HL-60/S4 (cell line): ENCODE measurements around the gene SH3PXD2A.

Experiments used
- in situ Hi-C: fragments of 300-500 bp; cut with MboI; formaldehyde crosslinking; loops from 2 replicates; pipeline ENCODE4 v1.14.3; 2022; ENCODE audit warnings: low sequenced_read_pairs

The SH3PXD2A gene

DNA sequence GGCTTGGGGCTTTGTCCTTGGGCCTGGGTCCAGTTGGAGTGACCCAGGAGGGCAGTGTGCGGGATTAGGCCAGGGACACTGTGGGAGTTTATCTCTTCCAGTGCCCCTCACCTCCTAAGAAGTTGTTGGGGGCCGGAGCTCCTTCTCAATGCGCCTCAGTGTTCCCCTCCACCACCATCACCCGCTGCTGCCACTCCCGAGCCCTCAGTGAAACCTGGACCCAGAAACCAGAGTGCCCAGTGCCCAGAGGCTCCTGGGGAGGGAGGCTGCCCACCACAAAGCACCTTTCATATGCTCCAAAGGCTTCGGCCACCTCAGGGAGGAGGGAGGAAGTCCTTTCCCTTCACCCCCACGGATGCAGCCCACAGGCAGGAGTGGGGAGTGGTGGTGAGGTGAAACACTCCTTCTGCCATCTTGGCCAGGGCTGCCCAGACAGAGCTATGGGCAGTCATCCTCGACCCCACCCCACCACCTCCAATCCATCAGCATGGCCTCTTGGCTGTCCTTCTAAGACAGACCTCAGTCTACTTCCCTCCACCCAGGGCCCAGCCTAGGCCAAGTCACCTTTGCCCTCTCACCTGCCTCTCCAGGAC lies 99.0 kb downstream of the SH3PXD2A start:
- in situ Hi-C loops = no loop called here

DNA sequence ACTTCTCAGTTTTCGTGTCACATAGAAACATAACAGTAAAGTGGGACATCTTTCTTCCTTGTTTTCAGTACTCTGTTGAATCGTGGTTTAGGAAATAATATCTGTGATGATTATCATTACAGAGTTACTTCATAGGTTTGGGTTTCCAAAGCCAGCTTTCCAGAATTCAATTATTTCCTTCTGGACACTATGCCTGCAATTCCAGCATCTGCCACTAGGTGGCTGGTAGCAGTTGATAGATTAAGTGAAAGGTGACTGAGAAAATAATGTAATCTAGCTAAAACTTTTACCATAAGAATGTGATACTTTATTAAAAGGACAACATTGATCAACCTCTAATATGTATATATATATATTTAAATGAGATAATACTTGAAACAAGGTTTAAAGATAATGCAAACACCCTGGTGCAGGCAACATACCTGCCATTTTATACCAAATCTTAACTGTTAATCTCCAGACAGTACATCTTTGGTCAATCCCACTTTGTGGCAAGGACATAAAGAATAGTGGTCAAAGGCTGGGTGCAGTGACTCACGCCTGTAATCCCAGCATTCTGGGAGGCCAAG lies 102.6 kb downstream of the SH3PXD2A start:
- in situ Hi-C loops = no loop called here

DNA sequence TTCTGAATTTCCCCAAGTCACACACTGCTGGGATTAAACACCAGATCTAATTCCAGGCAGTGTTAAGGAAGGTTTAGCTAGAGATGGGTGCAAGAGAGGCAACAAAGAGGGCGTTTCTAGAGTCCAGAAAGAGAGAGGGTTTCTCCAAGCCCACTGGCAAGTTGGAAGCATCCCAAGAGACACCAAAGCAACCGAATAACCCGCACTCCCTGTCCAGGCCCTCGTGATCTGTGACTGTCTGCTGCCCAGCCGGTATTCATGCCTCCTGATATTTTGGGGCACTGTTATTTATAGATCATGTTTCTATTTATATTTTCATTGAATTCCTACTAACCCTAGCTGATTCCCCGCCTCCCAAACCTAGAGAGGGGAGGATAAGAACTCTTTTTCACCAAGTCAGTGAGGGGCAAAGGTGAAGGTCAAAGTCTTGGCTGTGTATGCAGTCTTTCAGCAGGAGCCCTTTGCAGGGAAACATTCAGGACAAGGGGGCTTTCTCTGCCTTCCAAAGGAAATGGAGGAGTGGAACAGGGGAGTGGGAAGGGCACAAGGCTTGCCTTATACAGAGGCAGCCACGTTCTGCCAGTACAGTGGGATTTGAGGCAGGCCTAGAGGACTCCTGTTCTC lies 103.6 kb downstream of the SH3PXD2A start:
- in situ Hi-C loops = no loop called here

DNA sequence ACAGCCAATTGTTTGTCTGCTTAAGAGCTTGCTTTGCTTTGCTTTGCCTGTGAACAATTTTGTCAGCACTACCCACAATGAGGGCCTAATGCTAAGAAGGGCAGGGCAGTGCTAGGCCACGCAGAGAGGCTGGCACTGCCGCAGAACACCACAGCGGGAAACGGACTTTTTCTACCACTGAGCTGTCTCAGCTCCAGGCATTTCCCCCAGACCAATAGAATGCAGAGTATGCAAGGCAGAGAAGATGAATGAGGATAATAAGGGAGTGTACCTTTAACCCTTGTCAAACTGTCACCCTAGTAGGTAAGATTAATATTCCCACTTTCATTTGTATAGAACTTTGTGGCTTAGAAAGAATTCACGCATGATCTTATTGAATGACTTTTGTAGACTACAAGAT lies 104.5 kb downstream of the SH3PXD2A start:
- in situ Hi-C loops = no loop called here

DNA sequence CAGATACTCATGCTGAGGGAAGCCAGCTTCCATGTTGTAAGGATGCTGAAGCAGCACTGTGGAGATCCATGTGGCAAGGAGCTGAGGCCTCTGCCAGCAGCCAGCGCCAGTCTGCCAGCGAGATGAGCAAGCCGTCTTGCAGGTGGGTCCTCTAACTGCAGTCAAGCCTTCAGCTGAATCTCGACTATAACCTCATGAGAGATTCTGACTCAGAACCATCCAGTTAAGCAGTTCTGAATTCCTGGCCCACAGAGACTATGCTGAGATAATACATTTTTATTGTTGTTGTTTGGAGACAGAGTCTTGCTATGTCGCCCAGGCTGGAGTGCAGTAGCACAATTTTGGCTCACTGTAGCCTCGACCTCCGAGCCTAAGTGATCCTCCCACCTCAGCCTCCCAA lies 105.6 kb downstream of the SH3PXD2A start:
- in situ Hi-C loops = no loop called here

DNA sequence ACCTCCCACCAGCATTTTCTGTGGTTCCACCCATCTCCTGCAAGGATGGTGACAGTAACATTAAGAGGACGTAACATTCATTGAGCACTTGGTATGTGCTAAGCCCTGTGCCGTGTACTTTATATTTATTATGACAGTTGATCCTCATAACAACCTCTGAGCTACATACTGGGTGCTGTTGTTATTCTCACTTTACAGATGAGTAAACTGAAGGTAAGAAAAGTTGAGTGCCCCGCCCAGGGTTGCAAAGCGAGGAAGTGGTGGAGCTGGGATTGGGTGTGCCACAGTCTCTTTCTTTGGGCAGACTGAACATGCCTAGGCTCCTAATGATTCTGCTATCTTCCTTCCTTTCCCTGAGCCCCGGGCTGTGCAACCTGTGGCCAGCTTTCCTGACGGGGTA lies 107.4 kb downstream of the SH3PXD2A start:
- in situ Hi-C loops = no loop called here

DNA sequence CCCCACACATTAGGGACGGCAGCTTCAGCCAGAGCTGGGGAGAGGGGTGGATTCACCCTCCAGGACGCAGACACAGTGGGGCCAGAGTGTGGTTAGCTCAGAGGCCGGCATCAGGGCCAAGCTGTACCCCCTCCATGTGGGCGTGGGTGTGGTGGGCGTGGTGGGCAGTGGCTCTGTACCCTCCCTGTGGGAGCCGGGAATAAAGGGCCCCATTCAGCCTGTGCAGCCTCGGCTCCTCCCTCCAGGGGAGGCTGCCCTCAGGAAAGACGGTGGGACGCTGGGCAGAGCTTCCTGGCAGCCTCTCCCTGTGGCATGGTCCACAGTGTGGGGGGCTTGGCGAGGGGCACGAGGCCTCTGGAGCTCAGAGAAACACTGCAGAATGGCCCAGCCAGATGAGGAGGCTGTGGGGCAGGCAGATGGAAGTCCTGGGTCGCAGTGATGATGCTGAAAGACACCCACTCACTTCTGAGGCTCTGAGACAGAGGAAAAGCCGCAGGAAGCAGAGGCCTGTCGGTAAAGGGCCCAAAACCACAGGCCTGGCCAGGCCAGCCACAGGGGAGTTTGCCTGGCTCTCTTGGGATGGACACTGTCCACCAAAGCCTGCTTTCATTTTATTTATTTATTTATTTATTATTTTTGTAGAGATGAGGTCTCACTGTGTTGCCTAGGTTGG lies 108.0 kb downstream of the SH3PXD2A start:
- in situ Hi-C loops = no loop called here

DNA sequence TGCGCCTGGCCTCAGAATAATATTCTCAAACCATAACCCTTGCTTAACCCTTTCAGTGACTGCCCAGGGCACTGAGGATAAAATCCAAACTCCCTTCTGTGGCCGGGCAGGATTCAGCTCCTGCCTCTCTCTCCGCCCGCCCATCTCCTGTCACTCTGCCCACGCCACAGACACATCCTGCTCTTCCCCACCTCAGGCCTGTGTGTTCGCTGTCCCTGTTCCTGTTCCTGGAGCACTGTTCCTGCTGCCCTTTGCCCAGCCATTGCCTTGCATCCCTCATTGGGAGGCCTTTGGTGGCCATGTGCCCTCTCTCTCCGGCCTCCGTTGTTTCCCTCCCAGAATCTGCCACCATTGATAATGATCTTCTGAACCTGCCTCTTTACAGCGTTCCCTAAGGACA lies 108.8 kb downstream of the SH3PXD2A start:
- in situ Hi-C loops = no loop called here

DNA sequence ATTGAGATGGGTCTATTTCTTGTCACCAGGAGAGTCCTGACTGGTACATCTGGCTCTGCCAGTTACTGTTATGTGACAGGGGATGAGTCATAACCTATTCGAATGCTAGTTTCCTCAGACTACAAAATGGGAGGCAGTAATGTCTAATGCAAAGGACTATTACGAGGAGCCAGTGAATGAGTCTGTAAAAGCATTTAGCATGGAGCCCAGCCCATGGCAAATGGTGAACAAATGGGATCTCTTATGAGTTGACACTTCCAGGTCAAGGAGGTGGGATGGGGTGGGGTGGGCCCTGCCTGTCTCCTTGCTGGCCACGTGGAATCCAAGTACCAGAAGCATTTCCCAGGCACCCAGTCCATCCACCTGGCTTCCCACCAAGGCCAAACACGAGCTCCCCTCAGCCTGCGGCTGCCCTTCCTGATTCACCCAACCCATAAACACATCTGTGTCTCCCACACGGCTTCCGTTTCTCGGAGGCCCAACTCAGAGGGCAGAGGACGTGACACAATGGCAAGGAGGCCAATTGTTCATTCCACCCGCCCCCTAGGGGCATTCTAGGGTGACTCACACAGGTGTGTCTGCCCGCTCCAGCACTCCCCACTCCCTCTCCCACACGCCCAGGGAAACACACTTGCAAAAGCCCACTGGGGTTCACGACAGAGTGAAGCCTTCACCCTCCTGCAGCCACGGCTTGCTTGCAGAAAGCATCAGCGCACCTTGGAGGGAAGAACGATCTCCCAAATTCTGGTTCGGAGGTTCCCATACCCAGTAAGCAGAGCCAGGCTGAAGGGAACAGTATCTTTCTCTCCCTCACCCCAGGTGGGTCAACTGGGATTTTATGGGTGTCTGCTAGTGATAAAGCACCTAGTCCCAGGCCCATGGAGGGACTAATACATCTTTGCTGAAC lies 109.8 kb downstream of the SH3PXD2A start:
- in situ Hi-C loops = no loop called here

DNA sequence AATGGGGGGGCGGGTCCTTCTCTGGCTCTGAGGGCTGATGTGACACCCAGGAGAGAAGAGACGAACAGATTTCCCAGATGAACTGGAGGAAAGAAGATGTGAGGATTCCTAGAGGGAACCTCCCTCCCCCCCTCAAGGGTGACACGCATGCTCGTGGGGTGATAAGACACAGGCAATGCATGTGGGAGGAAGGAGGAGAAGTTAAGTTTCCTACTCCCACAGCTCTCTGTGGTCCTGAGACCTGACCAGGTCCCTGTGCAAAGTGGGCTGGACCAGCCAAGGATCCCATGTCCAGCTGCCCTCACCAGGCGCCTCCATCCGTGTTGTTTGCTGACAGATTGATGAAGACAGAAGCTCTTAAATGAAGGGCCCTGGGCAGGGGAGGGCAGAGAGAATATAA lies 112.6 kb downstream of the SH3PXD2A start:
- in situ Hi-C loops = no loop called here

DNA sequence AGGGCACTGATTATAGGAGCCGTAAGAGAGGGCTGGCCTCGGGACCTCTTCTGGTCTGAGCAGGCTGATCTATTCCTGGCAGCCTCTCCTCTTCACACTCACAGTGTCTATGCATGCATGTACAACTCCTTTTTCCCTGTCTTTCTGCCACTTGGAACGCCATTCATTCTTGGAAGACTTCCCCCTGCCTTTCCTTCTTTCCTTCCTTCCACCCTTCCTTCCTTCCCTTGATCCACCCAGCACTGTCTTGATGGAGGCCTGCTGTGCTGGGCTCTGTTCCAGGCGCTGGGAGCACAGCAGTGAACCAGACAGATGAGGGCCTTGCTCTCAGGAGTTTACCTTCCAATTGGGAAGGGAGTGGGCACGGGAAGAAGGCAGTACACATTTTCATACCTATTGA lies 114.8 kb downstream of the SH3PXD2A start:
- in situ Hi-C loops = no loop called here

DNA sequence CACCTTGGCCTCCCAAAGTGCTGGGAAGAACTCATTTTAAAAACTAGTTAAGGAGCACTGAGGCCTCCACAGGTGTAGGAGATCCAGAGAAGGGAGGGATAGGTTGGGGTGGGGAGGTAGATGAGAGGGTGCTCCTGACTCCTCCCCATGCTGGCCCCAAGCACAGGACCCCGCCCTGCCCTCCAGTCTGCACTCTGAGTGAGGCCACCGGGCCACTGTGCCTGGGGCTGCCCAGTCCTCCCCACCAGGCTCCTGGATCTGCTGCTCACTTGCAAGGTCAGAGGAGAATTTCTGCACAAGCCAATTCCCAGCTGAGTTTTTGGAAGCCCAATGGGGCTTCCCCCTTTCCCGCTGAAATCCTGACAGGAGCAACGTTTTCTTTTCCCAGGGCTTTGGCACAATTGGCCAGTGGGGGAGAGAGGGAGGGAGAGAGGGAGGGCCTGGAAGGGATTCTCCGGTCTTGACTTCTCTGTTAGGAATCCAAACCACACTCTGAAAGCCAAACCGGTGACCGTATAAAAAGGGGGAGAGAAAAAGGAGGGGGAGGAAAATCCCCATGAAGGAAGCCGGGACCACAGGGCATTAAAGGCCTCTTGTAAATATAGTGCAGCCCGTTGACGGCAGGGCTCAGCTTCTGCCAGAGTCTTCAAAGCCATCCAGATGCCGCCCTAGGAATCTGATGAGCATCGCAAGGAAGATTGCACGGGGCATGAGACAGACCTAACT lies 116.2 kb downstream of the SH3PXD2A start:
- in situ Hi-C loops = no loop called here

DNA sequence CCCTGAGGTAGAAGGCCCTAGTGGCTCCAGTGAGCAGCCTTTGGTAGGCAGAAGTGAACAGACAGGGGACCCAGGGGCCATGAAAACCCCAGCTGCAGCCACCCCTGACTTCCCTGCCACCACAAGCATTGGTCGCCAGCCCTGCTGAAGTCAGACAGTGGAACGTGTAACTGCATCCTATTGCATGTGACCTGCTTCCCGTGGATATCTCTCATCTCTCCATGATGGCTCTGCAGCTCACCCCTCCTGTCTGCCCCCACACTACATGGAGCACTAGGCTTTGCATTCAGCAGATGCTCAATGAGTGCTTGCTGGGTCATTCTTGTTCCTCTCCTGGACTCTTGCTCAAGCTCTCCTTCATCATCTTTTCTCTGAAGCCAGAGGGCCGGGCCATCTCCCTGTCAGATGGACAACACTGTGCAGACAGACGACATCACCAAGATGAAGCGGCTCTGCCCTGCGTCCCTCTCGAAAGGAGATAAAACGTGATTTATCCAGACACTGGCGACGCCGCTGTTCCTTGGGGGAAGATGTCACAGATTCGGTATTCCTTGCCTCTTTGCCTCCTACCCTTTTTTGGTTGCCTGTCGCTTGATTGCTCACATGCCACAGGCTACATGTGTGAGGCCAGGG lies 117.5 kb downstream of the SH3PXD2A start:
- in situ Hi-C loops = no loop called here

DNA sequence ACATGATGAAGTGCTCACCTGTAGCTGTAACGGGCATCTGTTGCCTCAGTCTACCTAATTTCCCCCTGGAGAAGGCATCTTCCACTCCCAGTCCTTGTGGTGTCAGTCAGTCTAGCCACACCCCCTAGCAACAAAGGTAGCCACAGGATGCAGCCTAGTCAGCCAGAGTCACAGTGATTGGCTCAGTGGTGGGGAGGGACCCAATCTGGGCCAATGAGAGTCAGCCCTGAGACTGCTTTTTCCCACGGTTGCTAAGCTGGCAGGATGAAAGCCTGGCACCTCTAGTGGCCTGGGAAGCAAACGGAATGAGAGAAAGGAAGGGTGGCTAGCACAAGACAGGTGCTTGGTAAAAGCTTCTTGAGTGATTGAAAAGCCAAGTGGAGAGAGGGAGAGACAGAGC lies 118.6 kb downstream of the SH3PXD2A start:
- in situ Hi-C loops = no loop called here

DNA sequence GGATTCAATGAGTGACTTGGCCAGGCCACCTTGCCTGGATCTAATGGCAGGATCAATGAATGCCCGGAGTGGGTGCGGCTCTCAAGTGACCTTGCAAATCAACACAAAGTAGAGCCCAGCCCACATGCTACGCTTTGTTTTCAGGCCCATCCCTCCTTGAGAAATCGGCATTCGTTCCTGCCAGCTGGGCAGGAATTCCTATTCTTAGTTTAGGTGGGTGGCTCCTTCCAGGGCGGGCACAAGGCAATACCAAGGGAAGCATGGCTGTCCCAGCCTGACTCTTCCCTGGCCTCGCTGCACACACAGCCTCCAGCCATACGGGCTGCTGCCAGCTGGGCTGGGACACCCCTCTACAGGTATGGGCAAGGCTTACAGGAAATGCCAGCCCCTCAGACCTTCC lies 119.3 kb downstream of the SH3PXD2A start:
- in situ Hi-C loops = no loop called here

DNA sequence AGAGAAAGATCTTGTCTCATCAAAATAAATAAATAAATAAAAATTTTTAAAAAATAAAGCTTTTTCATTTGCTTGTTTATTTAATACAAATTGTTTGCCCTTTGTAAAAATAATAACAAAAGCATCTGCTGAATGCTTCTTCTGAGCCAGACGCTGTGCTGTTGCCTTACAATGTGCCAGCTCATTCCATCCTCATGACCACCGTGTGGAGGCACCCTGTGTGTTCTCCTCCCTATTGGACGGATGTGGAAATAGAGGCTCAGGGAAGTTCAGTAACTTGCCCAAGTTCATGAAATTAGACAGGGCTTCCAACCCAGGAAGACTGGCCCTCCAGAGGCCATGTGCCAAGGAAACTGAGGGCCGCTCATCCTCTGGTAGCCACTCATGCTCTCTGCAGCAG lies 120.6 kb downstream of the SH3PXD2A start:
- in situ Hi-C loops = no loop called here

DNA sequence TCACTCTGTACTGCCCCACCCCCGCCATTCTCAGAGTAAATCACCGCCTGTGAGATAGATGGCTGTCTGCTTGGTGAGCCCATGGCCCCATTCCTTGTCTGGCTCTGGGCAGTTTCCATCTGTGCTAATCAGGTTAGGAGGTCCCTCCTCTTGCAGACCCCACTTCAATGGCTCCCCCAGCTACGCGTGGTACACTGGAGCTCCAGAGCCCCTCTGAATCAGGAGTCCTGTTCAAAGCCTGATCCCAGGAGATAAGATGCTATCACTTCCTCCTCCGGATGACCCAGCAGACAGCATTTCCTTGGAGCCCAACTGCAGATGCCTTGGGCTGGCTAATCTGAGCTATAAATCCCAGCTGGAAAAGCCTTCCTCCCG lies 122.3 kb downstream of the SH3PXD2A start:
- in situ Hi-C loops = no loop called here

DNA sequence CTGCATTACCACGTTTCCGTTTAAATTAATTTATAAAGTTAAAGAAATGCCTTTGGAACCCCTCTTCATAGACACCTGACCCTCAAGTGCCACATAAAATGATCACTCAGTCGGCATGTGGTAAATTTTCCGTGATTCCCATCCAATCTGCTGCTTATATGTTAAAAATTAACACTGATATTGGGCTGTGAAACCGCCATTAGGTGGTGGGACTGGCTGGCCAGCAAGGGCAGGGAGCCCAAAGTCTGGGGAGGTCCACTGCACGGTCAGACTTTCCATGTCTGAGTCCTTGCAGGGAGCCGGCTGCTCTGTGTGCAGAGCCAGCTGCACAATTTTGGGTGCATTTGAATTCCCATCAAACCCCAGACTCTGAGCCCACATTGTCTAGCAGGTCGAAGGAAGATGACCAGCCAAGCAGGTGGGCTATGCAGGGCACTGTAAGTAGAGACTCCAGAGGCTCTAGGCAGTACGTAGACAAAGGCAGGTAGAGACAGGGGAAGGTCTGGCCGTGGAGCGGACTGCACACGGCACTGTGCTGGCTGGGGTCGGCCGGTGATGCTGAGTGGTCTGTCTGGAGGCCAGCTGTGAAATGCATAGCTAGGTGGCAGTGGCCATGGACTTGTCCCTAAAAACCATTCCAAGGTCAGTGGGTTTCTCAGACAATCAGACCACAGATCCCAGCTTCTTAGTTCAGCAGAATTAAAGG lies 122.9 kb downstream of the SH3PXD2A start:
- in situ Hi-C loops = no loop called here

DNA sequence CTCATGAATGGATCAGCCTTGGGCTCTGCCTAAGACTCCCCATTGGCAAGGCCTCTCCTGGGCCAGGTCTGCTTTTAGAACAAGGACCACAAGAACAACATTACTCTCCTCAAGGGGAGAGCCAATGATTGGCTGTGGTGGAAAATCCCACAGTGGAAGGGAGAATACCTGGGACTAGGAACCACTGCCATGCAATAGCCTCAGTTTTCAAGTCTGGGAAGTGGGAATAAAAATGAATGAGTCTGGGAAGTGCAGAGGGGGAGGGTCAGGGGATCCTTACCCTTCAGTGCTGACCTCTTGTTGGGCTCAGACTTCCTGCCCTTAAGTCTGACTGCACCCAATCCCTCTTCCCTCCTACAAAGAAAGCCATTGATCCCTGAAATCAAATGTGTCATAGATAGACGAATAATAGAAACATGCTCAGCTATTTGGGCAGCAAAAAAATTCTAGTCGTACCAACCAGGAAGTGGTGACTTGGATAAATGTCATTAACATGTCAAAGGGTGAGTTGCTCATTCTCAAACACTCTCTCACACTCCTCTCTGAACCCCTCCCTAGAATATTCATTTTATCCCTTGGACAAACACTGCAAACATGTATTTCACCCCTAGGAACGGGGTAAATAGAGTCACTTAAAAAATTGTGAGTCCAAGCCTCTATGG lies 123.6 kb downstream of the SH3PXD2A start:
- in situ Hi-C loops = no loop called here
